ENCODE measurements around the gene LSAMP.

The LSAMP gene

GRCh38 chr3:116281313-116282143 is 163.8 kb downstream of the LSAMP start:
- no peak for DNase-seq

DNA sequence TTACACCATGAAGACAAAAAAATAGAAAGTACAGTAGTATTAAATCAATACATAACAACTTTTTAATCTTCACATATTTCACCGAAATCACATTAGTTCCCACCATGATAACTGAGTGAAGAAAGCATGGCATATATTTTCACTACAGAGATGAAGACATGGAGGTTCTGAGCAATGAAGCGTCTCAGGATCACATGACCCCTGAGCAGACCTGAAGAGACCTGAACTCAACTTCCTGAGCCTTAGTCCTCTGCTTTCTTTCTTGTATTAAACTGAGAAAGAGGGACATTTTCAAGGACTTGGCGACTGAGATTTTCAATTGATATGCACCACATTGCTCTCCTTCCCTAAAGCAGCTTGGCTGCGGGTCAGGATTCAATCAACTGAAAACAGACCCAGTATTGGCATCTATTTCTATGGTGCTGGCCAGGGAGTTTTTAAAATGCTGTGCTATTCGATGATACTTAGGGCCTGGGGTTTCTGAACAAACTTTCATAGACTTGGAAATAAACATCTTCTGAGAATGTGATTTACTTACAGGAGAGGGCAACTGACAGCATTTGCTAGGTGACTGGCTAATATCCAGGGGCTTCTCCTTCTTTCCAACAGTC is 165.1 kb downstream of the LSAMP start:
- DNase-seq: no peak

GRCh38 chr3:116276675-116277074 is 168.6 kb downstream of the LSAMP start:
- no peak for DNase-seq

DNA sequence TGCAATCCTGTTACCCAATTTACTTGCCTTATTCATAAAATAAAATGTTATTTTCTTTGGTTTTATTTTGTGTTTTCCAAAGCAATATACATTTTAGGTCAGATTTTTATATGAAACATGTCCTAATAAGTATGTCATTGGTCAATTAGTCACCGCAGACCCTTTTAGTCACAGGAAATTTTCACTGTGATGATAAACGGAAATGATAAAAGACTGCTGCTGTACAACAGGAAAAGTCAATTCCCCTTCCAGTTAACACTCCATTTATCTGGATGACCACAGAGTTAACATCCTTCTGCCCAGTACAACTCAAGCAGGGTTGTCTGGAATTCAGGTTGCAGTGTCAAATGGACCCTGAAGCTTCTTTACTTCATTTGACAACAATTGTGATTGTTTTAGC is 175.2 kb downstream of the LSAMP start:
- no peak for DNase-seq

DNA sequence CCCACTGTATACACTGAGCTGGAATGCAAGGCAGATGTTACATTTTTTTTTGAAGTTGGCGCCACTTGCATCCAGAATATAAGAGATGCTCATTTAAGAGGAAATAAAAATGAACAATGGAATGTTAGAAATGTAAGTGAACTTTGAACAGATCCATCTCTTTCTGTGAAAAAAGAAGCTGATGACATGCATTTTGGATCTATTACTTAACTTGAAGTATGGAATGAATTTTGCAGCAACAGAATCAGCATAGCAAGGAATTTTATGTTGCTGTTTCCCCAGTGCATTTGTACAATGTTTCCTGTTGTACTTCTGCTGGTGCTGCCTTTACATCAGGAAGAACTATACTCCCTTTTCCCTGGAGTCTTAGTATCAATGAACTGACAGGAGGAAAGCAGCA is 178.2 kb downstream of the LSAMP start:
- DNase-seq: no peak

DNA sequence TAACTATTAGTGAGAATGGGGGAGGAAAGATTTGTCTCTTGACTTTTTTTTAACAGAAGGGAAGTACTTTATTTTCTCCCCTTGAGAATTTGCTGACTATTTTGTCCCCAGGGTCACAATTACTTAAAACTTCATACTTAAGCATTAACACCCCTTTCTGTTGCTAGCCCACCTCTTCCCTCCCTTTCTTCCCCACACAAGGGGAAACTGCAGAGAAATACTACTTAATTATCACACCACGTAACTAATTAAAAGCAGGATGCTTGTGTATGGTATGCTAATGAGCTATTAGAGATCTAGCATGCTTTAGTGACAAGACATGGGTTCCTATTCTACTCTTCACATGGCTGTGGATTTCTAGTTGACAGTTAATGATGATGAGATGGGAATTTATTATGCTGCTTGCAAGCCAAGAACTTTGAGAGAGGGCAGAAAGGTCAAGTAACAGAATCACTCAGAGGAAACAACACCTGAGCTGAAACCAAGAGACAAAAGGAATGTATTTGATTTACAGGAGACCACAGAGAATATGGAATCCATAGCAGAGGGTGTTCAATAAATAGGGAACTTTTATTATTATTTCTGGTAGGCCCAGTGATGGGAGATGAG is 179.2 kb downstream of the LSAMP start:
- no peak for DNase-seq

GRCh38 chr3:116265320-116265695 is 180.0 kb downstream of the LSAMP start:
- DNase-seq: no peak

GRCh38 chr3:116264546-116265319 is 180.6 kb downstream of the LSAMP start:
- DNase-seq: no peak

DNA sequence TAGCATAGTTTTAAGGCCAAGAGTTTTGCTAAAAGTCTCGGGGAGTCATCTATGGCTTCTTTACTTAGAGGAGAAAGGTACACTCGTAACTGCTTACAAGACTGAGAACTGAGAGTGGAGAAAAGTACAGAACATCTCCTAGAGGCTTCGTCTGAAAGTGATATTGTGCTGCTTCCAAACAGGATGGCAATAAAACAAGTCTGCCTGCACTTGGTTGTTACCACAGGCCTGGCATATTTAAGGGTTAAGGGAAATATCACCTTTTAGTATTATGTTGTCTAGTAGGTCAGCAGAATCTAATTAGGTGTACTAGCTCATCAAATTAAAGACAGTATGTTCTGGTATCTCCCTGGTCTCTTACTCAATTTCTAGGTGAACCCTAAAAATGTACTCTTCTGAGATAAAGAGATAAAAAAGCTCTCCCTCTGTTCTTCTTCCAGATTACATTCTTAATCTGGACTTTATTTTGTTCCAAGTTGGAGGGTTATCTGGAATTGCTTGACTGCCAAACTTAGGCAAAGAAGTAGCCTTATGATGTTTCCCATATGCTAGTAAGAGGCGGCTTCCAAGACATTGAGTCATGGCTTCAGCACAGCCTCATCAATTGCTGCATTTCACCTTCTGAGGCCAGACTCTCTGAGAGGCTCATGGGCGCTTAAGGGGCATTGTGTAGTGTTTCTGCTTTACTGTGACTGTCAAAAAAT is 181.3 kb downstream of the LSAMP start:
- no peak for DNase-seq

- no peak for DNase-seq
Measured at GRCh38 chr3:116260491-116260890, 184.8 kb downstream of the LSAMP start.

- DNase-seq: no peak
Measured at GRCh38 chr3:116259984-116260383, 185.3 kb downstream of the LSAMP start.

DNA sequence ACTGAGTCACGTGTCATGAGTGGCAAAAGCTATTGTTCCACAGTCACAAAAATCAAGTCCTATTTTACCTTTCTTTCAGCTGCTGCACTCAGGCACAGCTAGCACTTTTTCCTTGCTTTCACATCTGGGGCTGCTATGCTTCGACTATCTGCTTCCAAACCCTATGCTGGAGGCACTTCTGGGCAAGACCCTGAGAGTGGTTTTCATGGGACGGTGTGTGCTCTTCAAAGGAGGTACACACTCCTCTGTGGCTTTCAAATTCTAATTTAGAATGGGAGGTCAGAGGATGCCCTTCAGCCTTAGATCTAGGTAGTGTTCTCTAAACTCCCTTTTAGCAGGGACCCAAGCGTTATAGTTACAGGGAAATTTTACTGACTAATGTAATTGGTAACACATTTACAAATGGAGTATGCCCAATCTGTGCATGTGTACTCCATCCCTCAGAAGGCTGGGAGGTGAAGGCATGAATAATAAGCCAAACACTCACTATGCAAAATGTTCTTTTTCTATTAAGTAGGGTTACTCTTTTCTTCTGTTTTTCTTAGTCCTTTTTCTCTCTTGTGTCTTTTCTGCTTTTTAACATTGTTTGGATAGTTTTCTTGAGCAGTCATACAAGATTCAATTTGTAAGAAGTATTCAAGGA is 188.3 kb downstream of the LSAMP start:
- DNase-seq: no peak

DNA sequence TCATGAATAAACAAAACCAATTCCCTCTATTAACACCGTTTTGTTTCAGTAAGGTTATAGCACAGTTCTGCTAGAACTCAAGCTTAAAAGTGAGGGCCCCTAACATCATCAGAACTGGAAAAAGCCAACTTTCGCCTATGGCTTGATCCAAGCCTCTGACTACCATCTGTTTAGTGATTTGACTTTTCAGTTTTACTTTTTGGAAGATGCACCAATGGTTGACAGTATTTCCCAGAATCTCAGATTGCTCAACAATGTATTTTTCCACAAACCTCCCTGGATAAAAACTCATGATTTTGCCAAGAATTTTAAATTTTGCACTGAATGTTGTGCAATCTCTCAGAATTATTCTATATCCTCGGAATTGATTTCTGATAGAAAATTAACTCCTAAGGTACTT is 190.7 kb downstream of the LSAMP start:
- DNase-seq: no peak

DNA sequence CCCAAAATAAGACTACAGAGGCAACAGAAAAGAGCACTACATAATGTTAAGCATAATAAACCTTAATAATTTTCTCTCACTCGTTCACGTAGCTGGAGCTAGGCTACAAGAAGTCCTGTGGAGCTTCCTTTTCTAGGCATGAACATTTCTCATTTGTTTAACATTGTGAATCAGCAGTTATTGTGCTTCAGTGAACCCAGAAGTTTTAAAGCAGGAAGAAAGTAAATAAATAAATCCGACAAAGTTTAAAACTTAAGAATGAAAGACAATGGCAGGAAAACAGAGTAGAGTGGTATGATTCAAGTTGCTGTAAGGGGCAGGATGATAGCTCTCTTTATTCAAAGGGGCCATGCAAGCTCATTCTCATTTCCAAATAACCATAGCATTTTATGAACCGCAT is 191.8 kb downstream of the LSAMP start:
- DNase-seq: no peak

DNA sequence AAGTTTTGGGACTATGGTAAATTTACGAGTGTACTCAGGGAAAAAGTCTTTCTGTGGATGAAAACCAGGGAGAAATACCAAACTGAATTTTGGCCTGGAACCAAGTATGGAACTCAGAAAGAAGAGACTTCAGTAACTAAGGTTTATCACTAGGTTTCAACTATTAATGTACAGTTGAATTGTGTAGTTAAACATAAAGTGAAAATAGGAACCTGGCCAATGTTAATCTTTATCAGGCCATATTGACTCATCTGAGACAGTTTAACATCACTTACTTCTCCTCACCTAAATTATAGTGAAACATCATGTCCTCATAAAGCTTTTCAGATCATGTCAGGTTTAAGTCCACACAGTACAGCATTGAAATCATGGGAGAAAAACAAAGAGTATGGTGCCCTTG is 197.7 kb downstream of the LSAMP start:
- no peak for DNase-seq

GRCh38 chr3:116246406-116246980 is 198.8 kb downstream of the LSAMP start:
- DNase-seq: no peak

DNA sequence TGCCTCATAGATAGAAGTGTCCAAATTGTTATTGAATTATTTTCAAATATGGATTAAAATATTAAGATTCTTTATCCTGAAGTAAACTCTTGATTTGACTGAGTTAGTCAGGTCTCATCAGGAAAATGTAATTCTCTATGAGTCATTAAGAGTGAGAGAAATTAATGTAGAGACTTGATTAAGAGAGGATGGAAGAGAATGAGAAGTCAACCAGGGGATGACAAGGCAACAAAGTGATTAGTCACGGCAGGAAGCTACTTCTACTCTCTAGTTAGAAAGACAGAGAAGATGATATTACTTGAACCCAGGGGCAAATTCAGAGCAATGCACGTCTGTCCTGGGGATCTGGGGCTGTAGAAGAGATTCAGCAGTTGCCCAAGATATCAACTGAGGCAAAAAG is 202.5 kb downstream of the LSAMP start:
- DNase-seq: no peak

DNA sequence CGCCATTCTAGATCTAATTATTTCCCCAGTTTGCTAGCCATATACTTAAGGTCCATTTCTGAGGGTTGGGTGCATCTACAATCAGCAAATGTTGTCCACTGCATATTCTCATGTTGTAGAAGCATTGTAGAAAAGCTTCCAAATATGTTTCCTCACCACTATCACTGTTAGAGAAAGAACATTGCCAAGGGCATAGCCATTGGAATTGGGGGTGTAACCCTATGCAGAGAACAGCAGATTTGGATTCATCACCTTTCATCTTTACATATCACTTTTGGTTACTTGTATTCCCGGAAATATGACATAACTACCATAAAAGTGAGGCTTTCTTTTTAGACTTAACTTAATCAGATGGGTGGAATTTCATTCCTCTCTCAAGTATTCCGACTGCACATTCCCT is 203.6 kb downstream of the LSAMP start:
- no peak for DNase-seq

DNA sequence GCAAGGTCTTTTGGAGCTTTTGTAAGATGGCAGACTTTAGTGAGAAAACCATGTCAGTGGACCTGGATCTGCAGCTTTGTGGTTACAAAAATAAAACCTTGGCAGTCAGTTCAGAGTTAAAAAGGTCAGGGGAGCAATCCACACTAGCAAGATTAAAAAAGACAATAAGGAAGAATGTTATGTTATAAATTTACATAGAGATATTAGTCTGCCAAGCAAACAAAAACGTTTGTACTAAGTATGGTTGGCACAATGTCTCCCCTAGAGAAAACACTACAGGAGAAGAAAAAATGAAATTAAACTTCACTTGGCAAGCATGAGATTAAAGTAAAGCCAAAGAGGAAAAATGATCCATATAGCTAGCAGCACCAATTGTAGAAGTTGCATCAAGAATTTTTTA is 205.0 kb downstream of the LSAMP start:
- no peak for DNase-seq

- DNase-seq: no peak
Measured at GRCh38 chr3:116238846-116239565, 206.3 kb downstream of the LSAMP start.

- DNase-seq: no peak
Measured at GRCh38 chr3:116233711-116234357, 211.5 kb downstream of the LSAMP start.

Measured in CD4-positive, alpha-beta T cell treated with Interleukin-17A for 1 hour (primary cell).